Measurements from ENCODE around the gene PAX7. TPM values are rescaled to one million over a fixed set of nuclear protein-coding genes. Genes with fewer than 3 reads are reported as not detected.
"Not testable (repeated sequence)": the region's sequence is repeated elsewhere in the genome, so short reads cannot be mapped to it uniquely, and the experiment has no call there.

PAX7 gene
- total RNA-seq, 1 donor from 2014 or later, result not detected

DNA sequence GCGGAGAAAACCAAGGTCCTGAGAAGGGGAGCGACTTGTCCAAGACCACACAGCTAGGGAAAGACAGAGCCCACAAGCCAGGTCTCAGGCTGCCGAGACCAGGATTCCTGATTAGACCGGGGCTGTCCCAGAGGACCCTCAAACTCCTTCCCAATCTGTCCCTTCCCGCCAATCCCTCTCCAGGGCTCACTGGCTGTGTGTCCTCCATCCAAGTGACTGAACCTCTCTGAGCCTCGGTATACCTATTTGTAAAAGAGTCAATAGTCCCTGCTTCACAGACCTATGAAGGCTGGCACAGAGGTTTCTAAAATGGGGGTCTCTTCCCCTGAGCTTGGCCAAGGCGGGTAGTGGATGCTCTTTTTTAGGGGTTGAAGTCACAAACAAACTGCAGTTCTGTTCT, 56.6 kb downstream of the PAX7 start:
- peaks cover 28% of the 10 kb centered on the region for H3K27me3 ChIP-seq
- no peak for TF ChIP-seq CTCF (IDR thresholded peaks at IDR 0.05)

DNA sequence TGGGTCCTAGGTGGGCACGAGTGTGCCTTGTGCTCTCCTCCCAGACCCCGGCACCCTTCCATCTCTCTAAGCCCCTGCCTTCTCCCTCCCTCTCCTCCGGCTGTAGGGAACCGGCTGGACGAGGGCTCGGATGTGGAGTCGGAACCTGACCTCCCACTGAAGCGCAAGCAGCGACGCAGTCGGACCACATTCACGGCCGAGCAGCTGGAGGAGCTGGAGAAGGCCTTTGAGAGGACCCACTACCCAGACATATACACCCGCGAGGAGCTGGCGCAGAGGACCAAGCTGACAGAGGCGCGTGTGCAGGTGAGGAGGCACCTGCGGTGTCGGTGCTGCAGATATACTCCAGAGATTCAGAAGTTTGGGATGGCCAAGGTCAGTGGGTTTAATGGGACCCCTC, 61.0 kb downstream of the PAX7 start:
- intact Hi-C loops (cut with DNase I), result no loop called here
- Histone ChIP-seq H3K36me3 (no peaks in the 10 kb centered on the region), H3K4me3 (no peak overlapping the region), H3K27me3 (peaks cover 35% of the 10 kb centered on the region), H3K9me3 (no peaks in the 10 kb centered on the region), H3K4me1 (no peaks in the 10 kb centered on the region), H3K27ac (no peak overlapping the region)
- DNase-seq, result no peak
- TF ChIP-seq CTCF (IDR thresholded peaks at IDR 0.05), result no peak
- ATAC-seq, result no peak

More for the DNA sequence above, 56.6 kb downstream of the PAX7 start:
- no peaks in the 10 kb centered on the region for H3K9me3 ChIP-seq
- intact Hi-C loops (cut with DNase I), result no loop called here
- H3K27ac ChIP-seq, result no peak overlapping the region
- no peaks in the 10 kb centered on the region for H3K36me3 ChIP-seq
- DNase-seq, result no peak
- no peak for ATAC-seq
- no peak overlapping the region for H3K4me3 ChIP-seq
- no peaks in the 10 kb centered on the region for H3K4me1 ChIP-seq

- ATAC-seq, result no peak
Measured at GRCh38 chr1:18693256-18694098, 62.8 kb downstream of the PAX7 start.

GRCh38 chr1:18694289-18694688, 63.6 kb downstream of the PAX7 start:
- intact Hi-C loops (cut with DNase I); ATAC-seq; H3K4me3 ChIP-seq; H3K4me1 ChIP-seq; H3K36me3 ChIP-seq; H3K9me3 ChIP-seq; H3K27ac ChIP-seq; DNase-seq: not testable (repeated sequence)
- peaks cover 45% of the 10 kb centered on the region for H3K27me3 ChIP-seq

More at GRCh38 chr1:18693256-18694098, 62.8 kb downstream of the PAX7 start:
- no peaks in the 10 kb centered on the region for H3K4me1 ChIP-seq
- no peak overlapping the region for H3K27ac ChIP-seq
- peaks cover 45% of the 10 kb centered on the region for H3K27me3 ChIP-seq
- H3K36me3 ChIP-seq, result no peaks in the 10 kb centered on the region
- intact Hi-C loops (cut with DNase I), result no loop called here
- TF ChIP-seq CTCF (IDR thresholded peaks at IDR 0.05), result no peak
- H3K9me3 ChIP-seq, result no peaks in the 10 kb centered on the region
- DNase-seq, result no peak
- no peak overlapping the region for H3K4me3 ChIP-seq

GRCh38 chr1:18697541-18697940, 66.9 kb downstream of the PAX7 start:
- H3K27me3 ChIP-seq, result peaks cover 43% of the 10 kb centered on the region
- DNase-seq, result no peak
- no peak for TF ChIP-seq CTCF (IDR thresholded peaks at IDR 0.05)
- H3K36me3 ChIP-seq, result no peaks in the 10 kb centered on the region
- no peaks in the 10 kb centered on the region for H3K4me1 ChIP-seq
- no peak for ATAC-seq
- no peaks in the 10 kb centered on the region for H3K9me3 ChIP-seq
- no peak overlapping the region for H3K27ac ChIP-seq
- no peak overlapping the region for H3K4me3 ChIP-seq
- intact Hi-C loops (cut with DNase I), result no loop called here

- Histone ChIP-seq H3K9me3 (no peaks in the 10 kb centered on the region), H3K27me3 (peaks cover 33% of the 10 kb centered on the region), H3K4me1 (no peaks in the 10 kb centered on the region), H3K4me3 (no peak overlapping the region), H3K36me3 (no peaks in the 10 kb centered on the region), H3K27ac (no peak overlapping the region)
- intact Hi-C loops (cut with DNase I), result no loop called here
- ATAC-seq (no peak), DNase-seq (no peak)
- no peak for TF ChIP-seq CTCF (IDR thresholded peaks at IDR 0.05)
Measured at GRCh38 chr1:18700530-18700929, 69.9 kb downstream of the PAX7 start.
